H1 (cell line): ENCODE data around the gene SPATS2.

Experiments
- BRCA1 ChIP-seq: IDR thresholded peaks from 2 replicates; pipeline ENCODE4 v1.6.1; 2012; ENCODE audit warnings: low read depth, low read length, improper control_type of control experiment
- CHD2 ChIP-seq: IDR thresholded peaks from 2 replicates; pipeline ENCODE4 v1.6.1; 2012; ENCODE audit warnings: low read length, improper control_type of control experiment
- EP300 ChIP-seq, 2 experiments: IDR thresholded peaks; 1 replicate in 1 of 2; 2 replicates in 1 of 2; pipeline ENCODE4 v1.6.1; 2011 to 2012; ENCODE audit warnings: low read depth in 2 of 2, low read length in 2 of 2, mild to moderate bottlenecking in 2 of 2, borderline replicate concordance in 1 of 2, inconsistent platforms in 1 of 2, moderate library complexity in 1 of 2
- EZH2 ChIP-seq: fragments of 200-600 bp; sonication (generic); IDR thresholded peaks from 2 replicates; pipeline ENCODE4 v1.7.1; 2012; ENCODE audit warnings: low read depth, mild to moderate bottlenecking, moderate library complexity, low read length, inconsistent platforms; ENCODE audit not compliant: severe bottlenecking
- POLR2AphosphoS5 ChIP-seq: IDR thresholded peaks from 2 replicates; pipeline ENCODE4 v1.6.1; 2011; ENCODE audit warnings: low read depth, low read length
- SUZ12 ChIP-seq: fragments of 200-600 bp; sonication (generic); IDR thresholded peaks from 2 replicates; pipeline ENCODE4 v1.6.1; 2012; ENCODE audit warnings: mild to moderate bottlenecking, inconsistent platforms, low read length, moderate library complexity, mixed read lengths
- TAF1 ChIP-seq: IDR thresholded peaks from 2 replicates; pipeline ENCODE4 v1.6.1; 2011; ENCODE audit warnings: mild to moderate bottlenecking, low read depth, low read length
- TCF12 ChIP-seq: IDR thresholded peaks from 2 replicates; pipeline ENCODE4 v1.6.1; 2011; ENCODE audit warnings: low read depth, mild to moderate bottlenecking, low read length

DNA sequence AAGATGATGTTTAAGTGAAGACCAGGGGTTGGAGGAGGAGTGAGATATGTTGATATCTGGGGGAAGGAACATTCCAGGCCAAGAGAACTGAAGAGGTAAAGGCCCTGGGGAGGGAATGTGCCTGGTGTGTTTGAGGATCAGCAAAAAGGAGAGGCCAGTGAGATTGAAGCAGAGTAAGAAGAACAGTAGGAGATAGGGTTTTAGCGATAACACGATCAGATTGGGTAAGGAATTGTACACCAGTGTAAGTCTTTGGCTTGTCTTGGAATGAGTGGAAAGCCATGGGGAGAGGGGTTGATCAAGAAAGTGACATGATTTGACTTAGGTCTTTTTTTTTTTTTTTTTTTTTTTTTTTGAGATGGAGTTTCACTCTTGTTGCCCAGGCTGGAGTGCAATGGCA lies 39.4 kb upstream of the SPATS2 start:
- TF ChIP-seq POLR2AphosphoS5, result no peak
- TF ChIP-seq CHD2, result no peak
- TF ChIP-seq BRCA1, result no peak
- no peak for TF ChIP-seq EP300 (IDR thresholded peaks at IDR 0.05; ENCODE audit: borderline replicate concordance in 1 of 2, low read depth in 2 of 2, low read length in 2 of 2)
- TF ChIP-seq SUZ12, result no peak
- TF ChIP-seq TCF12, result no peak
- TF ChIP-seq EZH2, result no peak
- TF ChIP-seq TAF1, result no peak
